ENCODE data around the gene ANXA6. TPM values are rescaled to one million over a fixed set of nuclear protein-coding genes. Genes with fewer than 3 reads are reported as not detected.

The ANXA6 gene
- total and polyA plus RNA-seq, 10 donors, result 141 to 295 (median 185) TPM

DNA sequence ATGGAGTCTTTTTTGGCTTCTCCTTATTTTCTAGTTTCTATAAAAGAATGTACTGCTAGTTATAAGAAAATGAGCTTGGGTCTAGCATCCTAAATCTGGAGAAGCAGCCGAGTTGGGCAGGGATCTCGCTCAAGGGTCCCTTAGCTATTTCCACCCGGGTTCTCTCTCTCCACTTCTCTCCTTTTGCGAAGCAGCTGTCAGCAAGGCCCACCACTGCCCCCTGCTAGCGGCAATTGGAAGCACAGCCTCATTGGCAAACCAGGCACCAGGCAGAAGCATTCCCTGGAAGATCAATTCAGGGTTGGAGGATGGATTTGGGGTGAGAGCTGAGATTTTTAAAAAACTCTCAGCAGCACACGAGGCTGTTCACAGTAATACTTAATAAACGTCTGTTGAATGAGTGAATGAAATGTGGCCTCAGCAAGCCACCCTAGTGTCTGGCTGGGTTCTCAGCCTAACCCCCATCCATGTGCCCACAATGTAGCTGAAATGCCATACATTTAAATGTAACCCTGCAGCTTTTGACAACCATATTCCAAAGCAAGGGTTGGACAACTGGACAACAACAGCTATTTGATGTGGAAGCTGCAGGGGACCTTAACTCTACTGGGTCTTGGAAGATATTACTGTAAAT is 42.2 kb downstream of the ANXA6 start:
- intact Hi-C loops (cut with DNase I; ENCODE audit: low total_unique reads), result loop anchor here (5.0 kb wide), 1 partner anchor 63 kb away; no protein-coding TSS in a partner anchor
- Histone ChIP-seq H3K27me3 (replicated peaks in 1 of 7) (no peaks in the 10 kb centered on the region), H3K27ac (peak overlapping the region in 5 of 8 donors; percentile 8 to 44 (median 32)), H3K4me1 (peaks cover 12 to 41% (median 19%) of the 10 kb centered on the region in 6 donors), H3K36me3 (peaks cover 0 to 100% (median 69%) of the 10 kb centered on the region in 6 donors), H3K9me3 (no peaks in the 10 kb centered on the region), H3K4me3 (no peak overlapping the region)
- peak; percentile 93 for DNase-seq
- WGBS, 5 donors, result 6 to 9% (median 6%) methylated on average over 7 of the region's 7 CpGs
- TF ChIP-seq, protein P1, sequence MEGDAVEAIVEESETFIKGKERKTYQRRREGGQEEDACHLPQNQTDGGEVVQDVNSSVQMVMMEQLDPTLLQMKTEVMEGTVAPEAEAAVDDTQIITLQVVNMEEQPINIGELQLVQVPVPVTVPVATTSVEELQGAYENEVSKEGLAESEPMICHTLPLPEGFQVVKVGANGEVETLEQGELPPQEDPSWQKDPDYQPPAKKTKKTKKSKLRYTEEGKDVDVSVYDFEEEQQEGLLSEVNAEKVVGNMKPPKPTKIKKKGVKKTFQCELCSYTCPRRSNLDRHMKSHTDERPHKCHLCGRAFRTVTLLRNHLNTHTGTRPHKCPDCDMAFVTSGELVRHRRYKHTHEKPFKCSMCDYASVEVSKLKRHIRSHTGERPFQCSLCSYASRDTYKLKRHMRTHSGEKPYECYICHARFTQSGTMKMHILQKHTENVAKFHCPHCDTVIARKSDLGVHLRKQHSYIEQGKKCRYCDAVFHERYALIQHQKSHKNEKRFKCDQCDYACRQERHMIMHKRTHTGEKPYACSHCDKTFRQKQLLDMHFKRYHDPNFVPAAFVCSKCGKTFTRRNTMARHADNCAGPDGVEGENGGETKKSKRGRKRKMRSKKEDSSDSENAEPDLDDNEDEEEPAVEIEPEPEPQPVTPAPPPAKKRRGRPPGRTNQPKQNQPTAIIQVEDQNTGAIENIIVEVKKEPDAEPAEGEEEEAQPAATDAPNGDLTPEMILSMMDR (IDR thresholded peaks at IDR 0.05 in 8 of 11, conservative IDR thresholded peaks at IDR 0.05 in 3 of 11), result peak; percentile 89 to 96 (median 94)
- TF ChIP-seq POLR2AphosphoS5 (IDR thresholded peaks at IDR 0.05), result peak in 2 of 3 donors; percentile 64 to 81
- TF ChIP-seq POLR2A (IDR thresholded peaks at IDR 0.05), result no peak

DNA sequence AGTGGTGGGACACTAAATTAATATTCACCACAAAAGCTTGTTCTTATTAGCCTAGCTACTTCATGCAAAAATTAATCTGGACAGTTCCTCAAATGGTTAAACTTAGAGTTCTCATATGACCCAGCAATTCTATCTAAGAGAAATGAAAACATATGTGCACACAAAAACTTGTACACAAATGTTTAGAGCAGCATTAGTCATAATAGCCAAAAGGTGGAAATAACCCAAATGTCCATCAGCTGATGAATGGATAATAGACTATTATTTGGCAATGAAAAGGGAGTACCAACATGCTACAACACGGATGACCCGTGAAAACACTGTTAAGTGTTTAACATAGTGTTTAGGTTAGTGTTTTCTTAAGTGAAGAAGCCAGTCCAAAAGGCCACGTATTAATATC is 43.9 kb downstream of the ANXA6 start:
- WGBS, 5 donors, result 59 to 87% (median 77%) methylated on average over 3 of the region's 3 CpGs
- Histone ChIP-seq H3K4me3 (no peak overlapping the region), H3K36me3 (peaks cover 0 to 100% (median 63%) of the 10 kb centered on the region in 6 donors), H3K9me3 (no peaks in the 10 kb centered on the region), H3K27ac (peak overlapping the region in 1 of 8 donors; percentile 3), H3K27me3 (replicated peaks in 1 of 7) (no peaks in the 10 kb centered on the region), H3K4me1 (peaks cover 14 to 54% (median 29%) of the 10 kb centered on the region in 6 donors)
- intact Hi-C loops (cut with DNase I; ENCODE audit: low total_unique reads), result no loop called here
- no peak for DNase-seq
- TF ChIP-seq, protein P1 (IDR thresholded peaks at IDR 0.05 in 8 of 11, conservative IDR thresholded peaks at IDR 0.05 in 3 of 11), result no peak
- TF ChIP-seq POLR2AphosphoS5 (IDR thresholded peaks at IDR 0.05) (no peak), POLR2A (IDR thresholded peaks at IDR 0.05) (no peak)

- H3K4me3 ChIP-seq, result no peak overlapping the region
- peaks cover 21 to 72% (median 42%) of the 10 kb centered on the region in 6 donors for H3K4me1 ChIP-seq
- DNase-seq, result peak; percentile 8
- intact Hi-C loops (cut with DNase I; ENCODE audit: low total_unique reads), result no loop called here
- no peaks in the 10 kb centered on the region for H3K27me3 ChIP-seq (replicated peaks in 1 of 7)
- 81 to 92% (median 88%) methylated on average over 3 of the region's 3 CpGs for WGBS, 5 donors
- H3K27ac ChIP-seq, result peak overlapping the region in 5 of 8 donors; percentile 5 to 71 (median 51)
- H3K36me3 ChIP-seq, result peaks cover 0 to 100% (median 64%) of the 10 kb centered on the region in 6 donors
- H3K9me3 ChIP-seq, result no peaks in the 10 kb centered on the region
- no peak for TF ChIP-seq POLR2AphosphoS5 (IDR thresholded peaks at IDR 0.05)
- TF ChIP-seq, protein P1 (IDR thresholded peaks at IDR 0.05 in 8 of 11, conservative IDR thresholded peaks at IDR 0.05 in 3 of 11), result no peak
- no peak for TF ChIP-seq POLR2A (IDR thresholded peaks at IDR 0.05)
Observed at GRCh38 chr5:151110992-151111391, 46.6 kb downstream of the ANXA6 start.

- Histone ChIP-seq H3K27ac (peak overlapping the region in 5 of 8 donors; percentile 5 to 71 (median 51)), H3K9me3 (no peaks in the 10 kb centered on the region), H3K4me3 (no peak overlapping the region), H3K4me1 (peaks cover 13 to 74% (median 42%) of the 10 kb centered on the region in 6 donors), H3K36me3 (peaks cover 0 to 100% (median 64%) of the 10 kb centered on the region in 6 donors), H3K27me3 (replicated peaks in 1 of 7) (no peaks in the 10 kb centered on the region)
- DNase-seq, result peak; percentile 67
- TF ChIP-seq, protein P1 (IDR thresholded peaks at IDR 0.05 in 8 of 11, conservative IDR thresholded peaks at IDR 0.05 in 3 of 11), result no peak
- TF ChIP-seq POLR2AphosphoS5 (IDR thresholded peaks at IDR 0.05), result no peak
- TF ChIP-seq POLR2A (IDR thresholded peaks at IDR 0.05), result no peak
- intact Hi-C loops (cut with DNase I; ENCODE audit: low total_unique reads), result no loop called here
- 75 to 89% (median 80%) methylated on average over 11 of the region's 11 CpGs for WGBS, 5 donors
Observed at GRCh38 chr5:151110122-151110681, 47.4 kb downstream of the ANXA6 start.
